H9 (cell line): ENCODE measurements around the gene DCTN2. TPM values are rescaled to one million over a fixed set of nuclear protein-coding genes. Genes with fewer than 3 reads are reported as not detected.

Experiments used
- DNase-seq: peaks from one replicate; pipeline ENCODE4 v3.0.0-alpha.2; 2017
- H2AFZ ChIP-seq: one replicate; pipeline ENCODE4 v1.6.1; 2013; ENCODE audit warnings: mild to moderate bottlenecking, low read length, control low read depth, moderate library complexity
- H2AK5ac ChIP-seq: 2 replicates; pipeline ENCODE4 v1.6.1; 2013; ENCODE audit warnings: low read length, control low read depth, mixed read lengths; ENCODE audit not compliant: insufficient read length
- H2BK120ac ChIP-seq: one replicate; pipeline ENCODE4 v1.6.1; 2013; ENCODE audit warnings: low read depth, mild to moderate bottlenecking, low read length, control low read depth, inconsistent platforms; ENCODE audit not compliant: poor library complexity, severe bottlenecking
- H2BK12ac ChIP-seq: 2 replicates; pipeline ENCODE4 v1.6.1; 2013; ENCODE audit warnings: low read length, control low read depth, mixed read lengths, low read depth; ENCODE audit not compliant: insufficient read length
- H2BK15ac ChIP-seq: 2 replicates; pipeline ENCODE4 v1.6.1; 2013; ENCODE audit warnings: low read depth, low read length, control low read depth
- H2BK20ac ChIP-seq: one replicate; pipeline ENCODE4 v1.6.1; 2013; ENCODE audit warnings: low read depth, mild to moderate bottlenecking, low read length, control low read depth, inconsistent platforms; ENCODE audit not compliant: poor library complexity, severe bottlenecking
- H2BK5ac ChIP-seq: 2 replicates; pipeline ENCODE4 v1.6.1; 2013; ENCODE audit warnings: low read length, control low read depth, mixed read lengths; ENCODE audit not compliant: insufficient read length
- H3K14ac ChIP-seq: 2 replicates; pipeline ENCODE4 v1.6.1; 2013; ENCODE audit warnings: low read length, control low read depth; ENCODE audit not compliant: insufficient read depth
- H3K18ac ChIP-seq: 2 replicates; pipeline ENCODE4 v1.6.1; 2013; ENCODE audit warnings: low read depth, mild to moderate bottlenecking, mixed read lengths, low read length, control low read depth; ENCODE audit not compliant: insufficient read length
- H3K23ac ChIP-seq: 2 replicates; pipeline ENCODE4 v1.6.1; 2013; ENCODE audit warnings: low read length, control low read depth, mixed read lengths, low read depth; ENCODE audit not compliant: insufficient read length
- H3K23me2 ChIP-seq: 2 replicates; pipeline ENCODE4 v1.6.1; 2013; ENCODE audit warnings: low read depth, mild to moderate bottlenecking, mixed read lengths, low read length, control low read depth; ENCODE audit not compliant: insufficient read length, poor library complexity, severe bottlenecking
- H3K27ac ChIP-seq: 2 replicates; pipeline ENCODE4 v1.5.1; 2013; ENCODE audit warnings: low read length, control low read depth, mixed read lengths, low read depth; ENCODE audit not compliant: insufficient read length
- H3K27me3 ChIP-seq: 2 replicates; pipeline ENCODE4 v1.6.1; 2013; ENCODE audit warnings: low read length, control low read depth, inconsistent platforms; ENCODE audit not compliant: insufficient read depth
- H3K4ac ChIP-seq: 2 replicates; pipeline ENCODE4 v1.6.1; 2013; ENCODE audit warnings: low read depth, mild to moderate bottlenecking, control low read depth, inconsistent platforms, low read length, moderate library complexity
- H3K4me1 ChIP-seq: 2 replicates; pipeline ENCODE4 v1.6.1; 2013; ENCODE audit warnings: low read length, control low read depth, inconsistent platforms; ENCODE audit not compliant: insufficient read depth
- H3K4me2 ChIP-seq: 2 replicates; pipeline ENCODE4 v1.6.1; 2013; ENCODE audit warnings: low read length, control low read depth, mixed read lengths; ENCODE audit not compliant: insufficient read length, insufficient read depth
- H3K56ac ChIP-seq: 2 replicates; pipeline ENCODE4 v1.6.1; 2013; ENCODE audit warnings: low read depth, mild to moderate bottlenecking, mixed read lengths, low read length, control low read depth; ENCODE audit not compliant: insufficient read length
- H3K79me1 ChIP-seq: 2 replicates; pipeline ENCODE4 v1.6.1; 2013; ENCODE audit warnings: low read depth, mild to moderate bottlenecking, moderate library complexity, low read length, control low read depth, inconsistent platforms; ENCODE audit not compliant: insufficient read depth, poor library complexity, severe bottlenecking
- H3K79me2 ChIP-seq: 2 replicates; pipeline ENCODE4 v1.6.1; 2013; ENCODE audit warnings: low read length, control low read depth, inconsistent platforms; ENCODE audit not compliant: insufficient read depth
- H3K9ac ChIP-seq: 2 replicates; pipeline ENCODE4 v1.6.1; 2013; ENCODE audit warnings: low read length, control low read depth, mixed read lengths; ENCODE audit not compliant: insufficient read length; ENCODE audit errors: extremely low read depth
- H3K9me3 ChIP-seq: one replicate; pipeline ENCODE4 v1.6.1; 2013; ENCODE audit warnings: low read depth, low read length, inconsistent platforms; ENCODE audit not compliant: control insufficient read depth
- H3T11ph ChIP-seq: one replicate; pipeline ENCODE4 v1.6.1; 2013; ENCODE audit warnings: mild to moderate bottlenecking, low read length, control low read depth, inconsistent platforms
- H4K20me1 ChIP-seq: one replicate; pipeline ENCODE4 v1.6.1; 2013; ENCODE audit not compliant: control insufficient read depth, insufficient read length, insufficient read depth
- H4K5ac ChIP-seq: 2 replicates; pipeline ENCODE4 v1.6.1; 2013; ENCODE audit warnings: low read depth, mild to moderate bottlenecking, mixed read lengths, low read length, control low read depth; ENCODE audit not compliant: insufficient read length
- H4K8ac ChIP-seq: replicated peaks from 2 replicates; pipeline ENCODE4 v1.6.1; 2013; ENCODE audit warnings: low read length, control low read depth, mixed read lengths, low read depth; ENCODE audit not compliant: insufficient read length
- H4K91ac ChIP-seq: 2 replicates; pipeline ENCODE4 v1.6.1; 2013; ENCODE audit warnings: low read depth, mild to moderate bottlenecking, moderate library complexity, mixed read lengths, low read length, control low read depth; ENCODE audit not compliant: insufficient read length
- H3K27ac Mint-ChIP-seq, 3 experiments: 2 replicates in 2 of 3; 3 replicates in 1 of 3; pipeline ENCODE4 v1.8.0; 2020 to 2021; ENCODE audit warnings: mixed read lengths in 3 of 3, mild to moderate bottlenecking in 1 of 3, moderate library complexity in 1 of 3
- H3K27me3 Mint-ChIP-seq: 2 replicates; pipeline ENCODE4 v1.8.0; 2021; ENCODE audit warnings: low read depth, mild to moderate bottlenecking, moderate library complexity, mixed read lengths
- H3K36me3 Mint-ChIP-seq, 3 experiments: 2 replicates in 2 of 3; 3 replicates in 1 of 3; pipeline ENCODE4 v1.8.0; 2020 to 2021; ENCODE audit warnings: low read depth in 3 of 3, mixed read lengths in 3 of 3; ENCODE audit not compliant: insufficient read depth in 1 of 3
- H3K4me1 Mint-ChIP-seq, 2 experiments: 2 replicates each; pipeline ENCODE4 v1.8.0; 2020; ENCODE audit warnings: mixed read lengths in 2 of 2
- H3K4me3 Mint-ChIP-seq, 2 experiments: 2 replicates in 1 of 2; 3 replicates in 1 of 2; pipeline ENCODE4 v1.8.0; 2020 to 2021; ENCODE audit warnings: mild to moderate bottlenecking in 2 of 2, mixed read lengths in 2 of 2, moderate library complexity in 1 of 2
- H3K9me3 Mint-ChIP-seq, 2 experiments: 2 replicates in 1 of 2; 3 replicates in 1 of 2; pipeline ENCODE4 v1.8.0; 2020; ENCODE audit warnings: mild to moderate bottlenecking in 2 of 2, mixed read lengths in 2 of 2, moderate library complexity in 1 of 2
- CTCF ChIP-seq: fragments of 200-600 bp; sonication (generic); conservative IDR thresholded peaks from 3 replicates; pipeline ENCODE4 v1.8.0; 2021; ENCODE audit warnings: antibody characterized with exemption, mild to moderate bottlenecking
- WGBS: extraction: QIAGEN DNeasy Blood & Tissue Kit; methylation state at CpG from one replicate; pipeline ENCODE4 v1.1.7; 2013; ENCODE audit warnings: missing lambda C conversion rate, low lambda C conversion rate, mixed read lengths; ENCODE audit not compliant: insufficient read length; ENCODE audit errors: extremely low coverage; 5-methylcytosine and 5-hydroxymethylcytosine counted together
- total RNA-seq: library from RNA; stranded (reverse); gene quantifications from 2 replicates; pipeline ENCODE4 v1.2.1, GENCODE V29; 2021

Gene DCTN2
- total RNA-seq, 1 experiment from 2014 or later = 97.7 TPM

- Mint-ChIP-seq H3K27ac (no peak overlapping the region), H3K4me1 (peaks cover 45 to 55% of the 10 kb centered on the region in 2 experiments), H3K36me3 (peaks cover 0 to 10% (median 9%) of the 10 kb centered on the region in 3 experiments; a peak in 5 of 7 replicates), H3K4me3 (no peak overlapping the region), H3K27me3 (peaks cover 22% of the 10 kb centered on the region), H3K9me3 (no peaks in the 10 kb centered on the region)
- H3K79me1 ChIP-seq = peaks cover 14% of the 10 kb centered on the region
- no peak overlapping the region for H3K14ac ChIP-seq
- no peak overlapping the region for H3T11ph ChIP-seq
- no peak overlapping the region for H2BK12ac ChIP-seq
- H2AFZ ChIP-seq = no peak overlapping the region
- no peak overlapping the region for H3K18ac ChIP-seq
- no peaks in the 10 kb centered on the region; the same call in 1 of the 2 replicates for H3K27me3 ChIP-seq
- H2BK5ac ChIP-seq = no peak overlapping the region
- no peak overlapping the region for H4K8ac ChIP-seq
- no peak overlapping the region for H3K4ac ChIP-seq
- H2BK15ac ChIP-seq = no peak overlapping the region
- H4K91ac ChIP-seq = no peak overlapping the region
- 100% methylated on average over 2 of the region's 2 CpGs for WGBS
- no peak for DNase-seq
- H3K56ac ChIP-seq = no peak overlapping the region
- H3K23me2 ChIP-seq = peaks cover 16% of the 10 kb centered on the region
- H4K5ac ChIP-seq = no peak overlapping the region
- no peak overlapping the region for H3K23ac ChIP-seq
- no peak overlapping the region for H3K4me2 ChIP-seq
- no peak overlapping the region for H2BK120ac ChIP-seq
- peaks cover 11% of the 10 kb centered on the region for H3K4me1 ChIP-seq
- TF ChIP-seq CTCF = no peak
- no peaks in the 10 kb centered on the region for H4K20me1 ChIP-seq
- no peaks in the 10 kb centered on the region; the same call in 1 of the 2 replicates for H3K79me2 ChIP-seq
- H3K9me3 ChIP-seq = no peaks in the 10 kb centered on the region
- H2AK5ac ChIP-seq = no peak overlapping the region
- no peak overlapping the region for H3K9ac ChIP-seq
- H3K27ac ChIP-seq = no peak overlapping the region
- no peak overlapping the region for H2BK20ac ChIP-seq
These were observed 972 bp upstream of the DCTN2 start for GRCh38 chr12:57548013-57548315.
